Upper lobe of left lung (tissue), 4 donors: ENCODE results near the gene MESD.

Experiments used
- POLR2AphosphoS5 ChIP-seq, 2 donors: sonication (generic); formaldehyde crosslinking; IDR thresholded peaks; one replicate each; pipeline ENCODE4 v1.5.1; 2017; ENCODE audit warnings: antibody characterized with exemption in 2 of 2
- TF ChIP-seq, protein P1 (sequence below), 6 experiments: fragments of 450-650 bp in 4 of 6; fragments of 200-600 bp in 2 of 6; sonication (generic) in 2 of 6; IDR thresholded peaks; one replicate each; pipeline ENCODE4 v1.5.1; 2016 to 2019; ENCODE audit warnings: antibody characterized with exemption in 6 of 6

- TF ChIP-seq, protein P1, sequence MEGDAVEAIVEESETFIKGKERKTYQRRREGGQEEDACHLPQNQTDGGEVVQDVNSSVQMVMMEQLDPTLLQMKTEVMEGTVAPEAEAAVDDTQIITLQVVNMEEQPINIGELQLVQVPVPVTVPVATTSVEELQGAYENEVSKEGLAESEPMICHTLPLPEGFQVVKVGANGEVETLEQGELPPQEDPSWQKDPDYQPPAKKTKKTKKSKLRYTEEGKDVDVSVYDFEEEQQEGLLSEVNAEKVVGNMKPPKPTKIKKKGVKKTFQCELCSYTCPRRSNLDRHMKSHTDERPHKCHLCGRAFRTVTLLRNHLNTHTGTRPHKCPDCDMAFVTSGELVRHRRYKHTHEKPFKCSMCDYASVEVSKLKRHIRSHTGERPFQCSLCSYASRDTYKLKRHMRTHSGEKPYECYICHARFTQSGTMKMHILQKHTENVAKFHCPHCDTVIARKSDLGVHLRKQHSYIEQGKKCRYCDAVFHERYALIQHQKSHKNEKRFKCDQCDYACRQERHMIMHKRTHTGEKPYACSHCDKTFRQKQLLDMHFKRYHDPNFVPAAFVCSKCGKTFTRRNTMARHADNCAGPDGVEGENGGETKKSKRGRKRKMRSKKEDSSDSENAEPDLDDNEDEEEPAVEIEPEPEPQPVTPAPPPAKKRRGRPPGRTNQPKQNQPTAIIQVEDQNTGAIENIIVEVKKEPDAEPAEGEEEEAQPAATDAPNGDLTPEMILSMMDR (IDR thresholded peaks at IDR 0.05): no peak
- no peak for TF ChIP-seq POLR2AphosphoS5 (IDR thresholded peaks at IDR 0.05)
Observed at GRCh38 chr15:80971143-80971542, 18.5 kb downstream of the MESD start.
